Naive thymus-derived CD4-positive, alpha-beta T cell (primary cell): ENCODE results near the gene PTPRR. TPM values are rescaled to one million over a fixed set of nuclear protein-coding genes. Genes with fewer than 3 reads are reported as not detected.

ENCODE experiments used
- ATAC-seq: fragments of 150-1000 bp; cut with Tn5 transposase; 2 replicates; pipeline ENCODE4 v1.10.0; 2021; ENCODE audit warnings: mild to moderate bottlenecking, moderate library complexity
- CTCF ChIA-PET: fragments of 350-600 bp; sonication (Branson Sonifier 250); formaldehyde crosslinking; loops from one replicate; lab custom pipeline; 2021; ENCODE audit warnings: antibody characterized with exemption; lab: Charles Lee
- POLR2A ChIA-PET: fragments of 350-600 bp; sonication (Branson Sonifier 250); formaldehyde crosslinking; loops from one replicate; lab custom pipeline; 2021; ENCODE audit warnings: antibody characterized with exemption, inconsistent platforms; lab: Charles Lee
- DNase-seq, 9 donors: peaks; one replicate each; pipeline versions ENCODE4 v3.0.0 to v3.0.0-alpha.2; 2020 to 2022; ENCODE audit warnings: mixed read lengths in 1 of 9
- H3K27ac ChIP-seq: one replicate; pipeline ENCODE4 v1.7.0; 2013; ENCODE audit warnings: mild to moderate bottlenecking, low read depth, low read length, moderate library complexity
- H3K27me3 ChIP-seq, 2 donors: one replicate each; pipeline ENCODE4 v1.7.0; 2013; ENCODE audit warnings: low read length in 2 of 2, mild to moderate bottlenecking in 2 of 2, moderate library complexity in 2 of 2; ENCODE audit not compliant: control insufficient read depth in 2 of 2, insufficient read depth in 2 of 2
- H3K36me3 ChIP-seq, 3 experiments: 1 replicate in 2 of 3; 2 replicates in 1 of 3; pipeline ENCODE4 v1.7.0; 2013; ENCODE audit warnings: low read length in 3 of 3, mild to moderate bottlenecking in 3 of 3, moderate library complexity in 1 of 3; ENCODE audit not compliant: insufficient read depth in 3 of 3, control insufficient read depth in 2 of 3
- H3K4me1 ChIP-seq, 2 donors: one replicate each; pipeline ENCODE4 v1.7.0; 2013; ENCODE audit warnings: low read length in 2 of 2, mild to moderate bottlenecking in 2 of 2, moderate library complexity in 1 of 2; ENCODE audit not compliant: control insufficient read depth in 2 of 2, insufficient read depth in 2 of 2
- H3K4me3 ChIP-seq: 2 replicates; pipeline ENCODE4 v1.7.0; 2013; ENCODE audit warnings: mild to moderate bottlenecking, low read length
- H3K9me3 ChIP-seq, 3 experiments: 1 replicate in 2 of 3; 2 replicates in 1 of 3; pipeline ENCODE4 v1.7.0; 2013; ENCODE audit warnings: low read length in 3 of 3; ENCODE audit not compliant: control insufficient read depth in 2 of 3
- H3K27ac Mint-ChIP-seq, 9 donors: one replicate each; pipeline ENCODE4 v1.8.0; 2020 to 2022; ENCODE audit warnings: mixed read lengths in 9 of 9, mild to moderate bottlenecking in 8 of 9, moderate library complexity in 5 of 9, inconsistent platforms in 2 of 9
- H3K27me3 Mint-ChIP-seq, 5 donors: one replicate each; pipeline ENCODE4 v1.8.0; 2021 to 2022; ENCODE audit warnings: mixed read lengths in 5 of 5, mild to moderate bottlenecking in 1 of 5
- H3K36me3 Mint-ChIP-seq, 5 donors: one replicate each; pipeline ENCODE4 v1.8.0; 2020 to 2022; ENCODE audit warnings: mixed read lengths in 5 of 5, mild to moderate bottlenecking in 3 of 5, inconsistent platforms in 1 of 5
- H3K4me1 Mint-ChIP-seq, 7 donors: one replicate each; pipeline ENCODE4 v1.8.0; 2020 to 2022; ENCODE audit warnings: mixed read lengths in 7 of 7, mild to moderate bottlenecking in 3 of 7, inconsistent platforms in 1 of 7
- H3K4me3 Mint-ChIP-seq, 10 donors: one replicate each; pipeline ENCODE4 v1.8.0; 2020 to 2022; ENCODE audit warnings: mild to moderate bottlenecking in 10 of 10, mixed read lengths in 10 of 10, moderate library complexity in 6 of 10, inconsistent platforms in 2 of 10
- H3K9me3 Mint-ChIP-seq, 11 donors: one replicate each; pipeline ENCODE4 v1.8.0; 2020 to 2022; ENCODE audit warnings: mixed read lengths in 11 of 11, mild to moderate bottlenecking in 4 of 11, inconsistent platforms in 1 of 11, moderate library complexity in 1 of 11
- intact Hi-C, 2 donors: fragments of 100-400 bp; cut with micrococcal nuclease; formaldehyde crosslinking; loops; one replicate each; pipeline ENCODE4 v1.15.1; 2023
- polyA plus RNA-seq, 2 donors: library from polyadenylated mRNA; unstranded; fragments of 300-500 nt; fragmentation: Illumina TruSeq; gene quantifications; one replicate each; pipeline ENCODE4 v1.2.3, GENCODE V29; 2021
- total RNA-seq, 6 experiments: library from RNA in 5 of 6; stranded (reverse) in 5 of 6; gene quantifications; 1 replicate in 5 of 6; 2 replicates in 1 of 6; pipeline ENCODE4 v1.2.3 and lab custom pipeline; 2021 to 2026

The PTPRR gene
- total and polyA plus RNA-seq, 7 experiments from 2014 or later = not detected

DNA sequence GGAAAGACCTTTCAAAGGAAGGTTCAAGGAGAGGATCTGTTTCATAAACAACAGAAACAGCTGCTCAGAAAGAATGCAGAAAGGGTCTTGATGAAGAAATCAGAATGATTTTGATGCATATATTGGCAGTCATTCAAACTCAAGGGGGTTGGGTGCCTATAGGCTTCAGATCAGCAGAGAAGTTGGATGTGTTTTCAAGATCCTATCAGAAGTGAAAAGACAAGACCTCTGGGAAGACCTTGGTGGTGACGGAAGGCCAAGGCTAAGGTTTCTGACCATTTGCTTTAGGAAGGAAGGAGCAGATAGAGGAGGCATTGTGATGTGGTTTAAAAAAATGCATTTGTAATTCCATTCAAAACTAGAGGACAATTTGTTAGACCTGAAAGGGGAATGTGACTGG is 268.1 kb downstream of the PTPRR start:
- Mint-ChIP-seq H3K36me3 (no peaks in the 10 kb centered on the region), H3K4me1 (no peaks in the 10 kb centered on the region), H3K27me3 (peaks cover 0 to 11% (median 9%) of the 10 kb centered on the region in 5 donors), H3K27ac (no peak overlapping the region), H3K4me3 (no peak overlapping the region), H3K9me3 (peaks cover 0 to 6% (median 0%) of the 10 kb centered on the region in 11 donors)
- POLR2A ChIA-PET = no interaction called here
- intact Hi-C loops = no loop called here
- Histone ChIP-seq H3K9me3 (no peaks in the 10 kb centered on the region), H3K27ac (no peak overlapping the region), H3K4me1 (no peaks in the 10 kb centered on the region), H3K4me3 (no peak overlapping the region), H3K36me3 (no peaks in the 10 kb centered on the region), H3K27me3 (no peaks in the 10 kb centered on the region)
- ATAC-seq = no peak
- no peak for DNase-seq
- CTCF ChIA-PET = interaction anchor here (0.7 kb wide), 1 partner anchor 1095 kb away, joined by 3 read pairs; no protein-coding TSS in a partner anchor

DNA sequence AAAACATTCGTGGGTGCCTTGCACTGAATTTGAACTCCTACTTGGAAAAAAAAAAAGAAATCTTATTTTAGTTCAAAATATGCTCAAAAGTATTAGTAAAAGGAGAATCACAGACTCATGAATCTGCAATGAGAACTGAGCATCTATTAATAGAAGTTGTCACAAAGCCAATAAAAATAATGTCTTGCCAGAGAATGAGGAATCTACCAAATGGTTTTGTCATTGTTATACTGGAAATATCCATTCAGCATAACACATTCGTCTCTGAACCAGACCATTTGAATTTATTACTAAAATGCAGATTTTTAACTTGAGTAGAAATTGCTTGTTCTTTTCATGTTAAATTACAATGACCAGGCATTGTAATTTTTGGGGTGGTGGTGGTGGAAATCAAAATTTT is 271.7 kb downstream of the PTPRR start:
- H3K36me3 Mint-ChIP-seq = no peaks in the 10 kb centered on the region

GRCh38 chr12:70648191-70648590 is 272.3 kb downstream of the PTPRR start:
- Mint-ChIP-seq H3K27me3 (peaks cover 11 to 27% (median 16%) of the 10 kb centered on the region in 5 donors), H3K27ac (no peak overlapping the region), H3K4me1 (peaks cover 0 to 10% (median 0%) of the 10 kb centered on the region in 7 donors), H3K36me3 (no peaks in the 10 kb centered on the region), H3K4me3 (no peak overlapping the region), H3K9me3 (peaks cover 0 to 6% (median 0%) of the 10 kb centered on the region in 11 donors)
- POLR2A ChIA-PET = no interaction called here
- CTCF ChIA-PET = no interaction called here
- Histone ChIP-seq H3K27me3 (no peaks in the 10 kb centered on the region), H3K4me3 (no peak overlapping the region), H3K36me3 (no peaks in the 10 kb centered on the region), H3K9me3 (no peaks in the 10 kb centered on the region), H3K27ac (no peak overlapping the region), H3K4me1 (no peaks in the 10 kb centered on the region)
- intact Hi-C loops = no loop called here
- no peak for DNase-seq
- no peak for ATAC-seq

More for the DNA sequence above, 271.7 kb downstream of the PTPRR start:
- Histone ChIP-seq H3K4me1 (no peaks in the 10 kb centered on the region), H3K9me3 (no peaks in the 10 kb centered on the region), H3K36me3 (no peaks in the 10 kb centered on the region), H3K27ac (no peak overlapping the region), H3K27me3 (no peaks in the 10 kb centered on the region), H3K4me3 (no peak overlapping the region)
- CTCF ChIA-PET = no interaction called here
- POLR2A ChIA-PET = no interaction called here
- DNase-seq = no peak
- Mint-ChIP-seq H3K4me3 (no peak overlapping the region), H3K27ac (no peak overlapping the region), H3K4me1 (peaks cover 0 to 10% (median 0%) of the 10 kb centered on the region in 7 donors), H3K27me3 (peaks cover 8 to 24% (median 12%) of the 10 kb centered on the region in 5 donors), H3K9me3 (peaks cover 0 to 6% (median 0%) of the 10 kb centered on the region in 11 donors)
- ATAC-seq = no peak
- intact Hi-C loops = no loop called here

DNA sequence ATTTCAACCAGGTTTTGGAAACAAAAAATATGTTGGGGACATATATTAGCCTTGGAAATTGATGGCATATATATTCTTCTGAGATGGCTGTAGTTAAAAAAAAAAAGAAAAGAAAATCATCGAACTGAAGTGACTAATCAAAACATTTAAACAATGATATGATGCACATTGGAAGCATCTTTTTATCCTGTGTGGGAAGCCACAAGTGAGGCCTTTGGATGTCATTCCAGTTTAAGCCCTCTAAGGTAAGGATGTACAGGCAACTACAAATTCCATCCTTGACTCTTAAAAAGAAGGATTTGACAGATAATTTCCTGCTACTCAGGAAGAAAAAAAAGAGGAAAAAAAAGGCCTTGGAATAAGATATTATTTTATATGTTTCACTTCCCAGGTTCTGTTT is 273.7 kb downstream of the PTPRR start:
- POLR2A ChIA-PET = no interaction called here
- CTCF ChIA-PET = no interaction called here
- no peak for DNase-seq
- intact Hi-C loops = no loop called here
- Mint-ChIP-seq H3K36me3 (no peaks in the 10 kb centered on the region), H3K27ac (no peak overlapping the region), H3K4me3 (no peak overlapping the region), H3K9me3 (peaks cover 0 to under 1% (median 0%) of the 10 kb centered on the region in 11 donors), H3K4me1 (peaks cover 0 to 10% (median 0%) of the 10 kb centered on the region in 7 donors), H3K27me3 (peaks cover 9 to 24% (median 15%) of the 10 kb centered on the region in 5 donors)
- H3K4me1 ChIP-seq = no peaks in the 10 kb centered on the region
- no peak overlapping the region for H3K27ac ChIP-seq
- no peaks in the 10 kb centered on the region for H3K9me3 ChIP-seq
- ATAC-seq = no peak
- H3K4me3 ChIP-seq = no peak overlapping the region
- no peaks in the 10 kb centered on the region for H3K27me3 ChIP-seq
- H3K36me3 ChIP-seq = no peaks in the 10 kb centered on the region

DNA sequence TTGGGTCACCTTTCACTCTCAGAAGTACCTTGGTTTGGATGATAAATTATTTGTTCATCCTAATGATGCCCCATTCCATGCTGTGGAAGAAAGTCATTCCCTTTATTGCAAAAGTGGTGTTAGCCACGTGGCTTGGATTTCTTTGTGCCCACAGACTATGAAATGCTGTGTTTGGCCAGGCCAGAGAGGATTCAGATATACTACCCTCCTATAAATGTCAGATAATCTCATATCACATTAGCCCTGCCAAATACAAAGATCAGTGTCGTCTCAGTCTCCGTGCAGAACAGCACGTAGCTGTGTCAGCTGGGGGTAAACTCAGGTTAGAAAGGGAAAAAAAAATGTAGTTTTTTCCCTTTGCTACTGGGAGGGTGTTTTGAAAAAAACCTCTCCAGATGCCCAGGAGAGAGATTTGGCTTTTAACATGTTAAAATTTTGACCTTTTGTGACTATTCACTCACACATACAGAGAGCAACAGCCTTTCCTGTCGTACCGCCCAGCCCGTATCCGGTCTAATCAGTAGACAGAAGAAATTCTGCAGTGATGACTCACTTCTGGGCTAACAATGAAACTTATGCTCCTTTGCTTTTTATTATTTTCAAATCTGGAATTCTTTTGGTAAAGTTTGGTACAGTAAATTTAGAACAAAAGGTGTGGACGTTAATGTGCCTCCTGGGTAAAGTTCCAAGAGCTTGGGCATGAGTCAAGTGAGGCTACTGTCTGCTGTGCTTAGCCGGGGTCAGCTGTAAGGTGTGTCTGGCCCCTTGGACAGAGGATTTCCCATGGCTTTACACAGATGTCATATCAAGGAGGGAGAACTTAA is 274.8 kb downstream of the PTPRR start:
- Mint-ChIP-seq H3K36me3 (no peaks in the 10 kb centered on the region), H3K4me1 (peaks cover 0 to 10% (median 0%) of the 10 kb centered on the region in 7 donors), H3K4me3 (peak overlapping the region in 2 of 10 donors; percentile 13 to 55), H3K9me3 (no peaks in the 10 kb centered on the region), H3K27me3 (peaks cover 10 to 30% (median 16%) of the 10 kb centered on the region in 5 donors), H3K27ac (no peak overlapping the region)
- Histone ChIP-seq H3K27ac (no peak overlapping the region), H3K9me3 (no peaks in the 10 kb centered on the region), H3K27me3 (no peaks in the 10 kb centered on the region), H3K4me3 (no peak overlapping the region), H3K4me1 (no peaks in the 10 kb centered on the region), H3K36me3 (no peaks in the 10 kb centered on the region)
- no peak for DNase-seq
- CTCF ChIA-PET = no interaction called here
- intact Hi-C loops = no loop called here
- peak; percentile 69 for ATAC-seq
- POLR2A ChIA-PET = no interaction called here

GRCh38 chr12:70644861-70645260 is 275.7 kb downstream of the PTPRR start:
- no peaks in the 10 kb centered on the region for H3K36me3 Mint-ChIP-seq
- ChIA-PET CTCF (no interaction called here), POLR2A (no interaction called here)
- intact Hi-C loops = no loop called here
- no peaks in the 10 kb centered on the region for H3K9me3 Mint-ChIP-seq
- peaks cover 10 to 38% (median 16%) of the 10 kb centered on the region in 5 donors for H3K27me3 Mint-ChIP-seq
- H3K27me3 ChIP-seq = no peaks in the 10 kb centered on the region
- no peak overlapping the region for H3K27ac Mint-ChIP-seq
- ATAC-seq (no peak), DNase-seq (no peak)
- H3K4me3 ChIP-seq = no peak overlapping the region
- no peaks in the 10 kb centered on the region for H3K36me3 ChIP-seq
- H3K9me3 ChIP-seq = no peaks in the 10 kb centered on the region
- H3K4me1 Mint-ChIP-seq = peaks cover 0 to 10% (median 0%) of the 10 kb centered on the region in 7 donors
- no peak overlapping the region for H3K4me3 Mint-ChIP-seq
- no peaks in the 10 kb centered on the region for H3K4me1 ChIP-seq
- no peak overlapping the region for H3K27ac ChIP-seq

DNA sequence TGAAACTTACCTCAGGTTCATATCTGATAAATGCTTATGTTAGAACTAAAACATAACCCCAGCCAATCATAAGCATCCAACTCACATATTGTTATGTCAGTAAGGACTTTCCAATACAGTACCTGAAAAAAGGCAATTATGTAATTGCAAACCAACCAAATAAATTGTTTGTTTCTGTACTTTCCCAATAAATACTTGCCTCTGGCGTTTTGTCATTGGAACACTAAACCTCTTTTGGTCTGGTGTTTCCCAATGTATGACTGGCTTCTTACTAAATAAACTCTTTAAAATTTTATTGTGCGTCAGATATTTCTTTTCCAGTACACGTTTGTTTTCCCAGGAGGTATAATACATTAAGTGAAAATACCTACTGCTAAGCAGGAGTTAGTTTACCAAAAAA is 276.6 kb downstream of the PTPRR start:
- Histone ChIP-seq H3K9me3 (no peaks in the 10 kb centered on the region), H3K27ac (no peak overlapping the region), H3K27me3 (no peaks in the 10 kb centered on the region), H3K36me3 (no peaks in the 10 kb centered on the region), H3K4me3 (no peak overlapping the region), H3K4me1 (no peaks in the 10 kb centered on the region)
- intact Hi-C loops = no loop called here
- CTCF ChIA-PET = no interaction called here
- H3K4me3 Mint-ChIP-seq = no peak overlapping the region
- no peaks in the 10 kb centered on the region for H3K9me3 Mint-ChIP-seq
- POLR2A ChIA-PET = no interaction called here
- ATAC-seq (no peak), DNase-seq (no peak)
- H3K27ac Mint-ChIP-seq = no peak overlapping the region
- no peaks in the 10 kb centered on the region for H3K36me3 Mint-ChIP-seq
- H3K4me1 Mint-ChIP-seq = peaks cover 0 to 10% (median 0%) of the 10 kb centered on the region in 7 donors
- H3K27me3 Mint-ChIP-seq = peaks cover 10 to 32% (median 15%) of the 10 kb centered on the region in 5 donors
